Astrocyte (in vitro differentiated cells and primary cell): ENCODE results near the gene ULK4. TPM values are rescaled to one million over a fixed set of nuclear protein-coding genes. Genes with fewer than 3 reads are reported as not detected.

Source experiments
- DNase-seq: peaks from one replicate; pipeline ENCODE4 v3.0.0-alpha.2; 2010; ENCODE audit warnings: low read depth
- FAIRE-seq: peaks from 2 replicates; lab custom pipeline; 2011; peaks lifted over from hg19 to GRCh38; lab: Jason Lieb, UNC
- H2AFZ ChIP-seq: 2 replicates; pipeline ENCODE4 v1.6.0; 2012; ENCODE audit warnings: low read depth, low read length, inconsistent platforms
- H3K27ac ChIP-seq: 2 replicates; pipeline ENCODE4 v1.5.1; 2011; ENCODE audit warnings: low read depth, low read length, inconsistent platforms
- H3K27me3 ChIP-seq: 2 replicates; pipeline ENCODE4 v1.6.0; 2011; ENCODE audit warnings: low read length, inconsistent platforms; ENCODE audit not compliant: insufficient read depth
- H3K36me3 ChIP-seq: 2 replicates; pipeline ENCODE4 v1.5.1; 2011; ENCODE audit warnings: low read length, inconsistent platforms; ENCODE audit not compliant: insufficient read depth
- H3K4me1 ChIP-seq: 2 replicates; pipeline ENCODE4 v1.5.1; 2011; ENCODE audit warnings: low read length, inconsistent platforms; ENCODE audit not compliant: insufficient read depth
- H3K4me2 ChIP-seq: 2 replicates; pipeline ENCODE4 v1.6.0; 2012; ENCODE audit warnings: low read length, inconsistent platforms
- H3K4me3 ChIP-seq: 2 replicates; pipeline ENCODE4 v1.5.1; 2011; ENCODE audit warnings: low read depth, mild to moderate bottlenecking, low read length, inconsistent platforms; ENCODE audit not compliant: insufficient read depth
- H3K79me2 ChIP-seq: 2 replicates; pipeline ENCODE4 v1.6.0; 2012; ENCODE audit warnings: mild to moderate bottlenecking, low read length, inconsistent platforms; ENCODE audit not compliant: insufficient read depth
- H3K9ac ChIP-seq: 2 replicates; pipeline ENCODE4 v1.6.0; 2012; ENCODE audit warnings: mild to moderate bottlenecking, low read length, inconsistent platforms
- H3K9me3 ChIP-seq: 2 replicates; pipeline ENCODE4 v1.5.1; 2012; ENCODE audit warnings: low read depth, mild to moderate bottlenecking, low read length, inconsistent platforms; ENCODE audit not compliant: insufficient read depth
- H4K20me1 ChIP-seq: 2 replicates; pipeline ENCODE4 v1.6.0; 2012; ENCODE audit warnings: low read length, inconsistent platforms; ENCODE audit not compliant: insufficient read depth
- H3K27ac Mint-ChIP-seq: one replicate; pipeline ENCODE4 v1.8.0; 2021; ENCODE audit warnings: mild to moderate bottlenecking, mixed read lengths; ENCODE audit not compliant: unreplicated experiment
- H3K27me3 Mint-ChIP-seq: one replicate; pipeline ENCODE4 v1.8.0; 2021; ENCODE audit warnings: low read depth, mixed read lengths; ENCODE audit not compliant: unreplicated experiment
- H3K36me3 Mint-ChIP-seq: one replicate; pipeline ENCODE4 v1.8.0; 2021; ENCODE audit warnings: low read depth, mixed read lengths; ENCODE audit not compliant: unreplicated experiment
- H3K4me1 Mint-ChIP-seq: one replicate; pipeline ENCODE4 v1.8.0; 2021; ENCODE audit warnings: low read depth, mixed read lengths; ENCODE audit not compliant: unreplicated experiment
- H3K4me3 Mint-ChIP-seq: one replicate; pipeline ENCODE4 v1.8.0; 2021; ENCODE audit warnings: mild to moderate bottlenecking, moderate library complexity, mixed read lengths; ENCODE audit not compliant: unreplicated experiment
- H3K9me3 Mint-ChIP-seq: one replicate; pipeline ENCODE4 v1.8.0; 2021; ENCODE audit warnings: mild to moderate bottlenecking, mixed read lengths; ENCODE audit not compliant: unreplicated experiment
- EZH2 ChIP-seq: IDR thresholded peaks from 2 replicates; pipeline ENCODE4 v1.6.1; 2012; ENCODE audit warnings: mild to moderate bottlenecking, low read length, inconsistent platforms; ENCODE audit not compliant: insufficient read depth
- total RNA-seq: library from RNA; stranded (reverse); gene quantifications from 2 replicates; pipeline ENCODE4 v1.2.1, GENCODE V29; 2021
- TF ChIP-seq, protein P1 (sequence below): IDR thresholded peaks from 2 replicates; pipeline ENCODE4 v1.5.1; 2011; ENCODE audit warnings: low read depth, mild to moderate bottlenecking, inconsistent platforms, low read length, moderate library complexity; ENCODE audit not compliant: insufficient read depth

ULK4 gene
- total RNA-seq, 1 donor from 2014 or later, result 6.6 TPM

- Histone ChIP-seq H3K4me2 (no peak overlapping the region), H3K79me2 (no peaks in the 10 kb centered on the region), H2AFZ (no peak overlapping the region), H3K4me1 (no peaks in the 10 kb centered on the region), H3K4me3 (no peak overlapping the region), H3K9me3 (no peaks in the 10 kb centered on the region), H3K36me3 (no peaks in the 10 kb centered on the region), H3K27me3 (no peaks in the 10 kb centered on the region), H3K27ac (no peak overlapping the region), H4K20me1 (no peaks in the 10 kb centered on the region), H3K9ac (no peak overlapping the region)
- Mint-ChIP-seq H3K4me3 (no peak overlapping the region), H3K36me3 (peaks cover 2% of the 10 kb centered on the region), H3K4me1 (no peaks in the 10 kb centered on the region), H3K27ac (no peak overlapping the region), H3K27me3 (no peaks in the 10 kb centered on the region), H3K9me3 (no peaks in the 10 kb centered on the region)
- no peak for TF ChIP-seq EZH2
- TF ChIP-seq, protein P1, sequence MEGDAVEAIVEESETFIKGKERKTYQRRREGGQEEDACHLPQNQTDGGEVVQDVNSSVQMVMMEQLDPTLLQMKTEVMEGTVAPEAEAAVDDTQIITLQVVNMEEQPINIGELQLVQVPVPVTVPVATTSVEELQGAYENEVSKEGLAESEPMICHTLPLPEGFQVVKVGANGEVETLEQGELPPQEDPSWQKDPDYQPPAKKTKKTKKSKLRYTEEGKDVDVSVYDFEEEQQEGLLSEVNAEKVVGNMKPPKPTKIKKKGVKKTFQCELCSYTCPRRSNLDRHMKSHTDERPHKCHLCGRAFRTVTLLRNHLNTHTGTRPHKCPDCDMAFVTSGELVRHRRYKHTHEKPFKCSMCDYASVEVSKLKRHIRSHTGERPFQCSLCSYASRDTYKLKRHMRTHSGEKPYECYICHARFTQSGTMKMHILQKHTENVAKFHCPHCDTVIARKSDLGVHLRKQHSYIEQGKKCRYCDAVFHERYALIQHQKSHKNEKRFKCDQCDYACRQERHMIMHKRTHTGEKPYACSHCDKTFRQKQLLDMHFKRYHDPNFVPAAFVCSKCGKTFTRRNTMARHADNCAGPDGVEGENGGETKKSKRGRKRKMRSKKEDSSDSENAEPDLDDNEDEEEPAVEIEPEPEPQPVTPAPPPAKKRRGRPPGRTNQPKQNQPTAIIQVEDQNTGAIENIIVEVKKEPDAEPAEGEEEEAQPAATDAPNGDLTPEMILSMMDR, result no peak
- DNase-seq (no peak), FAIRE-seq (no peak)
Measured at GRCh38 chr3:41302295-41302694, 659.6 kb downstream of the ULK4 start.

GRCh38 chr3:41301548-41301947 lies 660.4 kb downstream of the ULK4 start:
- TF ChIP-seq, protein P1, result no peak
- no peak for TF ChIP-seq EZH2
- Histone ChIP-seq H3K4me3 (no peak overlapping the region), H3K4me2 (no peak overlapping the region), H3K4me1 (no peaks in the 10 kb centered on the region), H3K9ac (no peak overlapping the region), H2AFZ (no peak overlapping the region), H3K36me3 (no peaks in the 10 kb centered on the region), H3K27me3 (no peaks in the 10 kb centered on the region), H3K9me3 (no peaks in the 10 kb centered on the region), H3K27ac (no peak overlapping the region), H4K20me1 (no peaks in the 10 kb centered on the region), H3K79me2 (no peaks in the 10 kb centered on the region)
- DNase-seq (no peak), FAIRE-seq (no peak)
- H3K36me3 Mint-ChIP-seq, result peaks cover 5% of the 10 kb centered on the region
- no peaks in the 10 kb centered on the region for H3K9me3 Mint-ChIP-seq
- H3K27me3 Mint-ChIP-seq, result no peaks in the 10 kb centered on the region
- H3K4me3 Mint-ChIP-seq, result no peak overlapping the region
- H3K4me1 Mint-ChIP-seq, result no peaks in the 10 kb centered on the region
- no peak overlapping the region for H3K27ac Mint-ChIP-seq

- no peak for FAIRE-seq
- H3K27me3 ChIP-seq, result no peaks in the 10 kb centered on the region
- peaks cover 7% of the 10 kb centered on the region for H3K36me3 Mint-ChIP-seq
Measured at GRCh38 chr3:41299036-41299435, 662.9 kb downstream of the ULK4 start.

More at GRCh38 chr3:41299036-41299435, 662.9 kb downstream of the ULK4 start:
- Histone ChIP-seq H4K20me1 (no peaks in the 10 kb centered on the region), H3K4me2 (no peak overlapping the region), H2AFZ (no peak overlapping the region), H3K4me3 (no peak overlapping the region), H3K36me3 (no peaks in the 10 kb centered on the region), H3K79me2 (no peaks in the 10 kb centered on the region), H3K9ac (no peak overlapping the region), H3K27ac (no peak overlapping the region), H3K4me1 (no peaks in the 10 kb centered on the region), H3K9me3 (no peaks in the 10 kb centered on the region)
- Mint-ChIP-seq H3K9me3 (no peaks in the 10 kb centered on the region), H3K4me3 (no peak overlapping the region), H3K27ac (no peak overlapping the region), H3K27me3 (no peaks in the 10 kb centered on the region), H3K4me1 (no peaks in the 10 kb centered on the region)
- no peak for DNase-seq
- no peak for TF ChIP-seq EZH2
- TF ChIP-seq, protein P1, result no peak
